Right kidney (tissue), 1 donor: ENCODE results near the gene WDR45.
A peak's percentile ranks its signal among the peaks of the same experiment; 100 is the strongest.

Source experiments
- DNase-seq: peaks from one replicate; pipeline ENCODE4 v3.0.0-alpha.2; 2016

Gene WDR45

GRCh38 chrX:49043987-49044281 lies 35.8 kb downstream of the WDR45 start:
- DNase-seq: no peak

GRCh38 chrX:49043220-49043986 lies 36.3 kb downstream of the WDR45 start, which contains the start of gene TFE3:
TSS of gene TFE3 (minus strand) at chrX:49043357. CDS start at chrX:49043226, 131 bp downstream.
- peak; percentile 76 for DNase-seq

- DNase-seq: peak; percentile 22
Measured at GRCh38 chrX:49042581-49043219, 37.0 kb downstream of the WDR45 start.

GRCh38 chrX:49041744-49042580 lies 37.7 kb downstream of the WDR45 start:
- no peak for DNase-seq

- no peak for DNase-seq
Measured at GRCh38 chrX:49040376-49040955, 39.2 kb downstream of the WDR45 start.

- DNase-seq: no peak
Measured at GRCh38 chrX:49039598-49040375, 39.9 kb downstream of the WDR45 start.

GRCh38 chrX:49037883-49038475 lies 41.7 kb downstream of the WDR45 start:
- DNase-seq: no peak

GRCh38 chrX:49030283-49030682 lies 49.4 kb downstream of the WDR45 start:
- no peak for DNase-seq

- DNase-seq: no peak
Measured at GRCh38 chrX:49029876-49030275, 49.8 kb downstream of the WDR45 start.
